Smooth muscle cell (in vitro differentiated cells): ENCODE data around the gene JSRP1. TPM values are rescaled to one million over a fixed set of nuclear protein-coding genes. Genes with fewer than 3 reads are reported as not detected.

ENCODE experiments used
- DNase-seq: peaks from one replicate; lab custom pipeline; 2025; ENCODE audit not compliant: unreplicated experiment; lab: John Stamatoyannopoulos, UW
- H2AFZ ChIP-seq: fragments of 200-600 bp; sonication (generic); 2 replicates; pipeline ENCODE4 v1.6.0; 2016; ENCODE audit warnings: antibody characterized with exemption, low read depth, mild to moderate bottlenecking
- H3F3A ChIP-seq: fragments of 200-600 bp; sonication (generic); 2 replicates; pipeline ENCODE4 v1.6.0; 2017; ENCODE audit warnings: antibody characterized with exemption, low read depth
- H3K27ac ChIP-seq: fragments of 200-600 bp; sonication (generic); 2 replicates; pipeline ENCODE4 v1.5.1; 2016; ENCODE audit warnings: low read depth, mild to moderate bottlenecking
- H3K27me3 ChIP-seq: fragments of 200-600 bp; sonication (generic); 2 replicates; pipeline ENCODE4 v1.6.1; 2016; ENCODE audit warnings: low read depth, mild to moderate bottlenecking
- H3K36me3 ChIP-seq: fragments of 200-600 bp; sonication (generic); 2 replicates; pipeline ENCODE4 v1.5.1; 2016; ENCODE audit warnings: low read depth
- H3K4me1 ChIP-seq: fragments of 200-600 bp; sonication (generic); 2 replicates; pipeline ENCODE4 v1.5.1; 2016; ENCODE audit warnings: low read depth
- H3K4me2 ChIP-seq: fragments of 200-600 bp; sonication (generic); 2 replicates; pipeline ENCODE4 v1.6.0; 2016; ENCODE audit warnings: mild to moderate bottlenecking
- H3K4me3 ChIP-seq: fragments of 200-600 bp; sonication (generic); 2 replicates; pipeline ENCODE4 v1.5.1; 2016; ENCODE audit warnings: mild to moderate bottlenecking
- H3K79me2 ChIP-seq: fragments of 200-600 bp; sonication (generic); 2 replicates; pipeline ENCODE4 v1.6.0; 2016; ENCODE audit warnings: low read depth, mild to moderate bottlenecking
- H3K9ac ChIP-seq: fragments of 200-600 bp; sonication (generic); 2 replicates; pipeline ENCODE4 v1.6.0; 2016; ENCODE audit warnings: low read depth
- H3K9me3 ChIP-seq: fragments of 200-600 bp; sonication (generic); replicated peaks from 2 replicates; pipeline ENCODE4 v1.5.1; 2016; ENCODE audit warnings: low read depth
- H4K20me1 ChIP-seq: fragments of 200-600 bp; sonication (generic); 2 replicates; pipeline ENCODE4 v1.6.0; 2016; ENCODE audit warnings: low read depth
- CTCF ChIP-seq: fragments of 200-600 bp; sonication (generic); IDR thresholded peaks from 2 replicates; pipeline ENCODE4 v1.5.1; 2017; ENCODE audit warnings: borderline replicate concordance, mild to moderate bottlenecking, antibody characterized with exemption; ENCODE audit not compliant: insufficient read depth, poor library complexity, severe bottlenecking
- WGBS: methylation state at CpG from one replicate; pipeline ENCODE4 v1.1.7; 2016; ENCODE audit warnings: low lambda C conversion rate; 5-methylcytosine and 5-hydroxymethylcytosine counted together
- polyA plus RNA-seq: library from polyadenylated mRNA; unstranded; fragments of >200 nt; fragmentation: Nextera tagmentation; extraction: Ambion mirVana; gene quantifications from 2 replicates; pipeline ENCODE4 v1.2.1, GENCODE V29; 2016
- total RNA-seq: library from RNA; depleted of rRNA; stranded (reverse); fragments of >200 nt; gene quantifications from 2 replicates; pipeline ENCODE4 v1.2.3, GENCODE V29; 2014

Gene JSRP1
- total and polyA plus RNA-seq, 2 experiments from 2014 or later: not detected

- Histone ChIP-seq H3K4me1 (no peaks in the 10 kb centered on the region), H3K4me3 (no peak overlapping the region), H3K36me3 (no peaks in the 10 kb centered on the region), H3K27me3 (peaks cover 10% of the 10 kb centered on the region), H4K20me1 (no peaks in the 10 kb centered on the region), H3K79me2 (no peaks in the 10 kb centered on the region), H3F3A (no peaks in the 10 kb centered on the region), H3K9ac (no peak overlapping the region), H3K27ac (no peak overlapping the region), H2AFZ (no peak overlapping the region), H3K4me2 (no peak overlapping the region), H3K9me3 (no peaks in the 10 kb centered on the region)
- DNase-seq: no peak
- 62% methylated on average over 42 of the region's 62 CpGs for WGBS
- TF ChIP-seq CTCF: no peak
Measured at GRCh38 chr19:2302319-2303210, 46.3 kb upstream of the JSRP1 start.

GRCh38 chr19:2300533-2300932 lies 44.3 kb upstream of the JSRP1 start:
- TF ChIP-seq CTCF: no peak
- Histone ChIP-seq H3K4me2 (no peak overlapping the region), H3K9ac (no peak overlapping the region), H3K9me3 (no peaks in the 10 kb centered on the region), H3K4me1 (no peaks in the 10 kb centered on the region), H2AFZ (no peak overlapping the region), H3K27ac (no peak overlapping the region), H4K20me1 (no peaks in the 10 kb centered on the region), H3F3A (no peaks in the 10 kb centered on the region), H3K27me3 (no peaks in the 10 kb centered on the region), H3K79me2 (no peaks in the 10 kb centered on the region), H3K36me3 (no peaks in the 10 kb centered on the region), H3K4me3 (no peak overlapping the region)
- no peak for DNase-seq
- WGBS: 97% methylated on average over 9 of the region's 17 CpGs

GRCh38 chr19:2296141-2296540 lies 39.9 kb upstream of the JSRP1 start:
- Histone ChIP-seq H3K4me3 (no peak overlapping the region), H3K4me2 (no peak overlapping the region), H3K9me3 (no peaks in the 10 kb centered on the region), H3K79me2 (no peaks in the 10 kb centered on the region), H3K27me3 (peaks cover 30% of the 10 kb centered on the region), H3K4me1 (peaks cover 2% of the 10 kb centered on the region), H3K27ac (no peak overlapping the region), H3K9ac (no peak overlapping the region), H3F3A (no peaks in the 10 kb centered on the region), H4K20me1 (peaks cover 9% of the 10 kb centered on the region), H3K36me3 (no peaks in the 10 kb centered on the region), H2AFZ (no peak overlapping the region)
- no peak for DNase-seq
- 95% methylated on average over 16 of the region's 16 CpGs for WGBS
- no peak for TF ChIP-seq CTCF
